NCI-H146 treated with DMSO at 0.1 percent for 48 hours (cell line): Measurements from ENCODE around the gene KRTAP10-12.

Experiments used
- DNase-seq: peaks from one replicate; lab custom pipeline; 2025; ENCODE audit not compliant: unreplicated experiment; lab: John Stamatoyannopoulos, UW

The KRTAP10-12 gene

DNA sequence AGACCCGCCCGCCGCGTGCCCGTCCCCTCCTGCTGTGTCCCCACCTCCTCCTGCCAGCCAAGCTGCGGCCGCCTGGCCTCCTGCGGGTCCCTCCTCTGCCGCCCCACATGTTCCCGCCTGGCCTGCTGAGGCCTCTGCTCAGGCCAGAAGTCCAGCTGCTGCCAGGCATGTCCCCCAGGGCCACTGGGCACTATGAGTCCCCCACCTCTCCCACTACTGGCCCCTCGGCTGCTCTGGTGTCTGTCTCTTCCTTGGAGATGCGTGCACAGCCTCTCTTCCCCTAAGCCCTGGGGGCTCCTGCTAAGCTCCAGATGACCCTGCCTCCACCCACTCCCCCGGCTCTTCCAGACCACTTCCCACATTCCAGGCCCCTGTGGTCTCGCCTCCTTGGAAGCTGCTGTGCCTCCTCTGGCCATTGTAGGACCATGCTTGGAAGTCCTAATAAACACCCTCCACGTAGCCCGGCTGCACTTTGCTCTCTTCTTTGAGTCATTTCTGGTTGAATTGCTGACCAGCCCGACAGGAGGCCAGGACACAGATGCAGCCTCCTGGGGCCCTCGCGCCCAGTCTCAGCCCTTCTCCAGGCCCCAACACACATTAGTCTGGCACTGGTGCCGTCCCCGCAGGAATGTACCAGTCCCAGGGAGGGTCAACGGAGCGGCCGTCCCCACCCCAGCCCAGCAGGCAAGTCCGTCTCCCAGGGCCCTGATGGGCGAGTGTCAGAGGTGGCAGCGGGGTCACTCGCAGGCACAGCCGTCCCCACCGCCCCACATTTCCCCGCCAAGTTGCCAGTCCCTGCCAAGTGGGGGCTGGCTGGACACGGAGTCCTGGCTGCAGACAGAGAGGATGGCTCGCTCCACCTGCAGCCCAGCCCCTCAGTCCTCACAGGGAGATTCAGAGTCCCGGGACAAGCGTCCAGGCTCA lies 1.1 kb downstream of the KRTAP10-12 start:
- no peak for DNase-seq

DNA sequence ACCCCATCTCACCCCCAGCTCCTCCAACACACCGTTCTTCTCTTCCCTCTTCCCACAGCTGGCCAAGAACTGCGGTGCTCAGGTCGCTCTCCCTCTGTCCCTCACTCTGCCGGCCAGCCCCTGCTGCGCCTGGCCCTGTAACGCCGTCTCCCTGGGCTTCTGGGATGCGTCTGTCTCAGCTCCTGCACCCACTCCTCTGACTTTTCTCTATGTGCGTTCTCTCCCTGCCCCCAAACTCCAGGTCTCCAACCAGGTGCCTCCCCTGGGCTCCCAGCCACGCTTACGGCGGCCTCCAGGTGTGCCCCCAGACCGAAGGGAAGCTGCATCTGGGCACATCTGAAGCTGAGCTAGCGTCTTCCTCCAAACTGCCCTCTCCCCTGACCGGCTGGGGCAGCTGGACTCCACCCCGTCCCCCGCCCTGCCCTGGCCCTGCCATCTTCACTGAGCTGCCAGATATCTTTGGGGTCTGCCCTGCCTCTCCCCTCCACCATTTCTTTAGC lies 2.6 kb downstream of the KRTAP10-12 start:
- no peak for DNase-seq

DNA sequence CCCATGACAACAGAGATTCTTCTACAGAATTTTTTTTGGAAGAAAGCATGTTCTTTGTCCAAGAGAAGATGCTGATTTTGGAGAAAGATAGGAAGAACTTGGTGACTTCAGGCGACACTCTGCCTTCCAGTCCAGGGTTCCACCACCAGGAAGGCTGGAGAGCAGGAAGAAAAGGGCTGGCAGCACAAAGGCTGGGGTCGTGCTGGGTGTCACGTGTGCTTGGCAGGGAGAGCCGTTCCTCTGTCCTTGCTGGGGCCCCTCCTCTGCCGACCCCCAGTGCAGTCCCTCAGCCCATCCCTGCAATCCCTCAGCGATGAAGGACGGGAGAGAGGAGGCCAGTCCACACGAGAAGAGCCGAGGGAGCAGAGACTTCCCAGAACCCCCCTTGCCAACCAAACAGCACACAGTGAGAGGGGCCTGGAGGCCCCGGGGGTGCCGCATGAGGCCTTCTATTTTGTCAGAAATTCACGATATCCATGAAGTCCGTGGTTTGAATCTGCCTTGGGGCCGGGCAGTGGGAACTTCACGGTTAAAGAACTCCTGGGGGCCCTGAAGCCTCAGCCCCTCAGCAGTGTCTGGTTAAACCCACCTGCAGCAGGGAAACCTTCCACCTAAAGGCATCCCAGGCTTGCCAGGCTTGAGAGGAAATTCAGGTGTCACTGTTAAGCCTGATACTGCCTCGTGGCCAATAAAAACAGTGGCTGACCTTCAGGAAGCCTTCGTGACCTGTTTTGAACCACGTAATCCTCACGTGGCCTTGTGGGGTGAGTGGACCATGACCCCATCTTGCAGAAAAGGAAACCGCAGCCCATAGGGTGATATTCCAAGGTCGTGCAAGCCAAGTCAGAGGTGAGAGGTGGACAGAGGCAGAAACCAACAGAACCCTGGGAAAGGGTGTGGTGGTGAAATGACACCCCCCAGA lies 3.4 kb downstream of the KRTAP10-12 start:
- DNase-seq, result no peak

DNA sequence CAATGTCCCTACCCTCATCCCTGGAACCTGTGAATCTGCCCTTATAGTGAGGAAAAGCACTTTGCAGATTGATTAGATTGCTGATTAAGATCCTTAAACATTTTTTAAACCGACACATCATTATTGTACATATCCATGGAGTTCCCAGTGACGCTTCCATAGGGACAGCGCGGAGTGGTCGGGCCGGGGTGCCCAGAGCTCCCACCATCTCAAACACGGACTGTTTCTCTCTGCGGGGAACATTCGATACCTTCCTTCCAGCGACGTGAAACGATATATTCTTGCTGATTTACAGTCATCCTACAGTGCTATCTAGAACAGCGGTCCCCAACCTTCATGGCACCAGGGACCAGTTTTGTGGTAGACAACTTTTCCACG lies 4.0 kb downstream of the KRTAP10-12 start:
- DNase-seq, result no peak

DNA sequence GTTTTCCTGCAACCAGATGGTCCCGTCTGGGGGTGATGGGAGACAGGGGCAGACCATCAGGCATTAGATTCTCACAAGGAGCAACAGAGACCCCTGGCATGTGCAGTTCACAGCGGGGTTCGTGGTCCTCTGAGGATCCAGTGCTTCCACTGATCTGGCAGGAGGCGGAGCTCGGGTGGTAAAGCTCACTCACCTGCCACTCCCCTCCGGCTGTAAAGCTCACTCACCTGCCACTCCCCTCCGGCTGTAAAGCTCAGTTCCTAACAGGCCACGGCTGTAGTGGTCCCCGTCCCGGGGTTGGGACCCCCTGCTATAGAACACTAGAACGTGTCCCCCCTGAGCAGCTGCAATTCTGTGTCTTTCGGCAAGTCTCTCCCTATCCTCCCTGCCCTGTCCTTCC lies 4.6 kb downstream of the KRTAP10-12 start:
- no peak for DNase-seq

DNA sequence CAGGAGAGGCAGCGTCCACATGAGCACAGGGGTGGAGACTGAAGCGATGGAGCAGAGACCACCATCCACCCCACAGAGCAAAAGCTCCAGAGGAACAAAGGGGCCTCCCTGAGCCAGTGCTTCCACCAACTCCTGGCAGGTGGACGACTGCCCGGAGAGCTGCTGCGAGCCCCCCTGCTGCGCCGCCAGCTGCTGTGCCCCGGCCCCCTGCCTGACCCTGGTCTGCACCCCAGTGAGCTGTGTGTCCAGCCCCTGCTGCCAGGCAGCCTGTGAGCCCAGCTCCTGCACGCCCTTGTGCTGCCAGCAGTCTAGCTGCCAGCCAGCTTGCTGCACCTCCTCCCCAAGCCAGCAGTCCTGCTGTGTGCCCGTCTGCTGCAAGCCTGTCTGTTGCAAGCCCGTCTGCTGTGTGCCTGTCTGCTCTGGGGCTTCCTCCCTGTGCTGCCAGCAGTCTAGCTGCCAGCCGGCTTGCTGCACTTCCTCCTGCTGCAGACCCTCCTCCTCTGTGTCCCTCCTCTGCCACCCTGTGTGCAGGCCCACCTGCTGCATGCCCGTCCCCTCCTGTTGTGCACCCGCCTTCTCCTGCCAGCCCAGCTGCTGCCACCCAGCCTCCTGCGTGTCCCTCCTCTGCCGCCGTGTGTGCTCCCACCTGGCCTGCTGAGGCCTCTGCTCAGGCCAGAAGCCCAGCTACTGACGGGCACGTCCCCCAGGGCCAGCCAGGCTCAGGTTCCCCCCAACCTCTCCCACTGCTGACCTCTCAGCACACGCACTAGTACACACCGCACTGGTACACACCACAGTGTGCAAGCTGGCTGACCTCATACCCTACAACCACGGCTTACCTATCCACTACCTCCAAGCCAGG lies 5.4 kb downstream of the KRTAP10-12 start:
- DNase-seq, result peak; percentile 32

DNA sequence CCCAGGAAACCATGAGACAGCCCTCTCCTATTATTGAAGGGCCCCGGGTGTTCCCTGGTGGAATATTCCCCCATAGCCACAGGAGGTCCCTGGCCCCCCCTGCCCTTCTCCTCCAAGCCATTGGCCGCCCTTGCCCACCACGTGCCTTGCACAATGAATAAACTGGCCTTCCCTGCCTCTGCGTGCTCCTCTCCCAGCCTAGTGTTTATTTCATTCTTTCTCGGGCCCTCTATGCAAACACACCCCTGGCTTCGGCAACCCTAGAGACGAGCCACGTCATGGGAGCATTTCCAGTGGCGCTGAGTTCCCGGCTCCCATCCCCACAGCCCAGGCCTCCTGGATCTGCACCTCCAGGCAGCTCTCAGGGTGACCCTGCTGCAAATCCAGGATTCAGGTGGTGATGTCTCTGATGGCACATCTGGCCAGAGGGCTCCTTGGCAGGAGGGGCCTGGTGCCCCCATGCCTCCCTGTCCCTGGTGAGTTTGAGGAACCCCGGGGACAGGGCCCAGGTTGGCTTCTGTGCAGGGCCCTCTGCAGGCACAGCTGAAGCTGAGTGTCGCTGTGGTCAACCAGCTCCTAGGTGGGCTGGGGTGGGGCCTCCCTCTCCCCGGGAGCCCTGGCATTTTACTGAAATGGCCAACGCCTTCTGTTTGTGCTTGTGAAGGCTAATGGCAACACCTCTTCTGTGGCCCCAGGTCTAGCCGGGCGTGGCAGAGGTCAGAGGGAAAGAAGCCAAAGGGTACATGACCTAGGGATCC lies 6.2 kb downstream of the KRTAP10-12 start:
- DNase-seq, result peak; percentile 60

DNA sequence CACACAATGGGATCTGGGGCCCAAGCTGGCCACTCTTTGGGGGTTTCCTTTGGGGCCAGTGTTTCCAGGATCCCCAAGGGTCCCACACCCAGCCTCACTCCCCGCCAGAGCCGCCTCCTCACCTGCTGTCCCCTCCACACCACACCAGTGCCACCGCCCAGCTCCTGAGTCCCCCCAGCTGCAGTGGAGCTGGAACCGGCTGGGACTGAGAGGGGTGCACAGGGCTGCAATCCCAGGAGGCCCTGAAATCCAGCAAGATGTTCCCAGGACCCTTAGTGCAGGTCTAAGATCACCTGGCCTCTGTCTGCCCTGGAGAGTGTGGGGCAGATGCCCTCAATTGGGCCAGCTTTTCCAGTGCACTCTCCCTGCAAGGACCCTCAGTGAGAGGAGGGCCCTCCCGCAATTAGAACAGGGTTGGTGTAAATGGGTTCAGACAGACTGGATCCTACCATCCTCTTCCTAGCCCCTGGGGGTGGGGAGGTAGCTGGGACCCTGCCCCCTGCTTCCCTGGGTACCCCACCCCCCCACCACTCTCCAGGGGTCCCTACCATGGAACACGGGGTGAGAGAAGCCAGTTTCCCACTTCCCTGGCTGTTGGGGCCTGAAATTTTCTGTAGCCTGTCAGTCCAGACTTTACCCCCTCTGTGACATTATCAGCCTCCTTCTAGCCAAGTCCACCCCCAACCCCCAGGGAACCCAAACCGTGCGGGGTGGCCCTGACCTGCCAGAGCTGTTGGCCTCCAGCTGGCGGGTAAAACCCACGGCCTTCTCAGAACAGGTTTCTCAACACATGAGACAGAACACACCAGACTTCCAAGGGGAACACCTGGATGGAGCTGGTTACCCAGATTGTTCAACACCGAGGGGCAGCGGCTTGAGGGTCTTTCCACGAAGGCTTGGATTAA lies 7.0 kb downstream of the KRTAP10-12 start:
- no peak for DNase-seq

DNA sequence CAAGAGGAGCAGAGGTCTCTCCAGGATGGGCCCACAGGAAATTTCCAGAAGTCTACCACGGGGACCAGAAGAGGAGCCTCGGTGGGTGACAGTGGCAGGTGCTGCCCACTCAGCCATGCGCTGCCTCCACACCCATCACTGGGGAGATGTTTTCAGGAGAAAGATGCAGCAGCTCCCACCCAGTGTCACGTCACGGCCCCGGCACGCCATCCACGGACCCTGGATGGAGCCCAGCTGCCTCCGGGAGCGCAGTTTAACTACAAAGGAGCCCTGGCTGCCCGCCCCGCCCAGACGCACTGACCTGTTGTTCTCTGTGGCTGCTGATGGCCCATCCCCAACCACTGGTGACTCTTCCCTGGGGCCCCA lies 7.6 kb downstream of the KRTAP10-12 start:
- no peak for DNase-seq

DNA sequence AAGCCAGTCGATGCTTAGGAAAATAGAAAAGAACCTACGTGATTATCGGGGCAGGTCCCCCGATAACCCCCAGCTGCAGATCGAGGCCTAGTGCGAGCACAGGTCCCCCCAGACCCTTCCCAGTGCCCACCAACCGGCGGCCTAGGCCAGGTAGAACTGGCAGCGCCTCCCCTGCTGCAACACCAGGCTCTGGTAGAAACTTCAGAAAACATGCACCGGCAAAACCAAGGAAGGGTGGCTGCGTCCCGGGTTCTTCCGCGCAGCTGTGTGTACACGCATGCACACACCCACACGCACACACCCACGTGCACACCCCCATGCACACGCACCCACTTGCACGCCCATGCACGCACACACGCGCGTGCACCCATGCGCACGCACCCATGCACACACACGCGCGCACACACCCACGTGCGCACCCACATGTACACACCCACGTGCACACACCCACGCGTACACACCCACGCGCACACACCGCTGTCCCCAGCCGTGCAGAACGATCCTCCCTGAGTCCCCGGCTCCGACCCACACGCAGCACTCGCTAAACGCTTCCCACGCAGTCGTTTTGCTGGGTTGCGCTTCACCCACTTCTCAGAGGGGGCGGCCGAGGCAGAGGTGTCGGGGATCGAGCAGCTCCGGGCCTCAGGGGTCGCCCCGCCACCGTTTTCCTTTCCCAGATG lies 9.2 kb downstream of the KRTAP10-12 start:
- no peak for DNase-seq

DNA sequence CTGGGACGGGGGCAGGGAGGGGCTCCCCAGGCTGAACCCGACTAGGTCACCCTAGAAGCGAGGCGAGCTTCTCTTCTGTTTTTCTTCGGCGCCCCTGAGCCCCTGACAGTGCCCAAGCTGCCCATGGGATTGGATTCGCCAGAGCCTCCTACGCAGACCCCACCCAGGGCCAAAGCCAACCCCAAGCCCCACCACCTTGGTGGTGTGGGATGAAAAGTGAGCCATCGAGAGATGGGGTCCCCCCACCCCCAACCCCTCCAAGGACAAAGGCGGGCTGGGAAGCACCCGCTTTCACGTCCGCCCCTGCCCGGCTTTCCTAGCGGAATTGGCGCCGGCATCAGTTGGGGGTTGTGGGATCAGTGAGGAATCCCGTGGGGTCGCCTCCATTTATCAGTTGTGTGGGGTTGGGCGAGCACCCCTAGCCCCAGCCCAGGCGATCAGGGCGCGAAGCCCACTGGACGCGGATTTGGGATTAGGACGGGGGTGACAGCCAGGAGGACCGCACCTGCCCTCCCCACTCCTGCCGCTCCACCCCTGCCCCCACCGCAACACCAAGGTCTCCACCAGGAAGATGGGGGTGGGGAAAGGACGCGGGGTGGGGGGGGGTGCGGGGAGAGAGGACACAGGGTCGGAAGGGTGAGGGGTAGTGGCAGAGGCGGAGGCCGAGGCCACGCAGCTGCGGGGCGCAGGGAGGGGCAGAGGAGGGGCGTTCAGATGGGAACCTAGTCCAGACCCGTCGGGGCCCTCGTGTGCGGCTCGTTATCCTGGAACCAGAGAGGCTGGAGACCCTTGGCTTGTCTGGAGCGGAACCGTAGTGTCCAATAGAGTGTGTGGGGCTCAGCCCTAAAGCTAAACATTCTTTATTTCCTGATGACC lies 10.0 kb downstream of the KRTAP10-12 start:
- no peak for DNase-seq

DNA sequence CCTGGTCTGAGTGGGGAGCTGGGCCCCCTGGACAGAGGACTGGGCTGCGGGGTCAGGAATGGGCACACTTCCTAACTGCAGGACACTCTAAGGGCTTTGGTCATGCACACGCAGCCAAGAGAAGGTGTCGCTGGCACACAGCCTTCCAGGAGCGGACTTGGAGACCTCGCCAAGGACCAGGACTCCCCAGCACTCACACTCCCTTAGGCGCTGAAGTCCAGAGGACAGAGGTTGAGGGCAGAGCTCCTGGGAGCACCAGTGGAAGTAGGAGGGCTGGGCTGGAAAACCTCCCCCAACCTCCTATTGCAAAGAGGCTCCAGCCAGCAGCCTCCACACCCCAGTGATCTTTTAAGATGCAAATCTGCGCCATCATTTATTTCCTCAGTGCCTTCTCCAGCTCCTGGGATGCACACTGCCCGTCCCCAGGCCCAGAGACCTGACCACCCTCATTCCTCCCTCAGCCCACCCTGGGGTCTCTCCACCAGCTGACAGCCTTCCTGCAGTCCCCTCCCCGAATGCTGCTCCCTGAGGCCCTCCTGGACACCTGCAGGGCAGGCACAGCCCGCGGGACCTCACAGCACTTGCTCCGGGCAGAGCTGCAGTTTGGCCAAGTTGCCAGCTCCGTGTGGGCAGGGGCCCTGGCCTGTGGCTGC lies 11.4 kb downstream of the KRTAP10-12 start:
- no peak for DNase-seq

DNA sequence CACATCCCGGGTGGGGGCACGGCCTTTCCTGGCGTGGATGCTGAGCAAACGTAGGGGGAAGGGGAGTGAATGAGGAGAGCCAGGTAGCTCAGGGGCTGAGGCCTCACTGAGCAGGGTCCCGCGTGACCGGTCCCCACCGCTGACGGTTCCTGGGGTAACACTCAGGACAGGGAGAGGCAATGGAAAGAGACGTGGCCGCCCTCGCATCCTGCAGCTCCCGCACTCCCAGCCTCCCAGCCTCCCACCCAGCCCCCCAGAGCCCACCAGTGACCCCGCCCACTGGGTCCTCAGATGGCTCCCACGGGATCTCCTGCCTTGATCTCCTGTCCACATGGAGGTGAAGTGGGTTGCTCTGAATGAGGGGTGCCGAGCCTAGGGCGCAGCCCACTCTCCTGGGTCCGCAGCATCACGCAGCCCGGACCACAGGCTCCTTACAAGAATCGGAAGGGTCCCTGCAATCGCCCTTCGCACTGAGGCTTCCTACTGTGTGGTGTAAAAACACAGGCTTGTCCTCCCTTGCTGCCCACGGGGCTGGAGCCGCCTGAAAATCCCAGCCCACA lies 12.0 kb downstream of the KRTAP10-12 start:
- DNase-seq, result no peak

DNA sequence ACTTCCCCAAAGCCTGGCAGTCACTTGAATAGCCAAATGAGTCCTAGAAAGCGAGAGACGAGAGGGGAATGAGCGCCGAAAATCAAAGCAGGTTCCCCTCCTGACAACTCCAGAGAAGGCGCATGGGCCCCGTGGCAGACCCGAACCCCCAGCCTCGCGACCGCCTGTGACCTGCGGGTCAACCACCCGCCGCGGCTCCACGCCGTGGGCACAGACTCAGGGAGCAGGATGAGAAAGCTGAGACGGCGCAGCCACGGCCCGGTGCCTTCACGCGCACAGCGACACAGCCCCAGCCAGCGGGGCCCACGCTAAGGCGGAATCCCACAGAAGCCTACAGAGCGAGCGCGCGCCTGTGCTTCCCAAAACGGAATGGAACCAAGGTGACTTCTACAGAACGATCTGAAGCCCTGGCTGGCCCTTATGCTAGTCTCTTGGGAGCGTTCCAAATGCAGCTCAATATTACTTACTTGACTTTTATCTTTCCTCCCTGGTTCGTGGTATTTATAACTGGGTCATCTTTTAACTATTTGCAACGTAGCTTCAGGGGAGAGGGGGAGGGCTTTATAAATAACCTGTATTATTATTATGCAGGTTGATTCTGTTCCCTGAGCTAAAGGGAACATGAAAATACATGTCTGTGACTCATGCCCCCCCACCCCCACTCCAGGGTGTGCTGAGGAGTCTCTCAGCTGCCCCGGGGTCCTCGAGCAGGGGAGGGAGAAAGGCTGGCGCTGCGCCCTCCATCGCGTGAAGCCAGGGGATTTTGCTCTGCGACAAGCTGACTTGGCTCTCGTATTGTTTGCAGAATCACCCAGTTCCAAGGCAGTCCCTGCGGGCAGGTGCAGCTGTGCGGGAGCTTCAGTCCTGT lies 12.7 kb downstream of the KRTAP10-12 start:
- peak; percentile 48 for DNase-seq

DNA sequence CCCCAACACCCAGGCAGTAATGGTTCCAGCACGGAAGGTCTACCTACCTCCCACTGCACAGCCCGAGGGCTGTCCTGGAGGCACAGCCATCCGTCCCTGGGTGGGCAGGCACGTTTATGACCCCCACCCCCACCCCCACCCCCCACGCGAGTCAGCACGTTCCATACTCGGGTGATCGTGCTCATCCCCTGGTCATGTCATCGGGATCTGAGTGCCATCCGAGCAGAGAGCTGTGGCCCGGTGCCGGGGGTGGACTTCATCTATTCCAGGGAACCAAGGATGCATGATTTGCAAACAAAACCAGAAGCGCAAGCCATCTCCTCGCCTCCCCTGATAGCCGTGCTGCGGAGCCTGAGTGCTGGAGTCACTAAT lies 13.3 kb downstream of the KRTAP10-12 start:
- DNase-seq, result no peak
